ENCODE measurements around the gene NSUN4.

DNA sequence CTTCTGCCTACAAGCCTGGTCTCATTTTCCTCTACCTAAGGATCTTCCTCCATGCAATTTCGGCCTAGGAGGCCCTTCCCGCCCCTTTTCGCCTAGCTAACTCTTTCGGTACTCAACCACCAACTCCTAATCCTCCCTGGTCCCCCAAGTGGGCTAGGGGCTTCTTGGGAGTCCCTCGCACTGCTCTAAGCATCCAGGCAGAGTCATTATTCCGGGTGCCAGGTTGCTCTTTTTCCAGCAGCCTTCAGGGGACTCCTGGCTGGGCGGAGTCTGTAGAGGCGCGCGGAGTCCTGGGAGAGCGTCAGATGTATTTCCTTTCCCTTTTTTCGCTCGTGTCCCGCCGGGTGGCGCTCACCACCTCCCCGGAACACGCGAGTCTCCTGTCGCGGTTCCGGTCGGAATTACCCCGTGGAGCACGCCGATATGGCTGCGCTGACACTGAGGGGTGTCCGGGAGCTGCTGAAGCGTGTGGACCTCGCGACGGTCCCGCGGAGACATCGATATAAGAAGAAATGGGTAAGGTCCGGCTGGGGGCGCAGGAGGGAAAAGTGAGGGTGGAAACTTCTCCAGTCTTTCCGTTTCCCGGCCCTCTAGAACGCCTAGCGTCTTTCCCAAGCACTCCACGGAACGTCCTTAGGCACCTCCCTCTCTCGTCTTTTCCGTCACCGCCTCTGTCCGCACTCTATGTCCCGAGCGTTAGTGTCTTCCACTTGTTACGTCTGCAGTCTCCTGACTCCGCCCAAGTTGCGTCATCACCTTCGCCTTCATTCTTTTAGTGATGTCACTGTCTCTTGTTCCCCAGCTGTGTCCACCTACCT is at the start of gene NSUN4:
- TF ChIP-seq POLR2A (IDR thresholded peaks at IDR 0.05; ENCODE audit: low read depth, low read length) (peak; percentile 71; the same call in 1 of the 2 replicates), TAF1 (IDR thresholded peaks at IDR 0.05; ENCODE audit: low read depth, low read length) (peak; percentile 90), POLR2AphosphoS5 (IDR thresholded peaks at IDR 0.05; ENCODE audit: low read depth, low read length) (peak; percentile 74; the same call in 1 of the 2 replicates), SPI1 (IDR thresholded peaks at IDR 0.05; ENCODE audit: low read depth, low read length) (no peak)

Measured in GM12891 (cell line).